ENCODE data around the gene SH3RF2.
"Not testable (repeated sequence)": the region's sequence is repeated elsewhere in the genome, so short reads cannot be mapped to it uniquely, and the experiment has no call there.

- TF ChIP-seq, protein P1, sequence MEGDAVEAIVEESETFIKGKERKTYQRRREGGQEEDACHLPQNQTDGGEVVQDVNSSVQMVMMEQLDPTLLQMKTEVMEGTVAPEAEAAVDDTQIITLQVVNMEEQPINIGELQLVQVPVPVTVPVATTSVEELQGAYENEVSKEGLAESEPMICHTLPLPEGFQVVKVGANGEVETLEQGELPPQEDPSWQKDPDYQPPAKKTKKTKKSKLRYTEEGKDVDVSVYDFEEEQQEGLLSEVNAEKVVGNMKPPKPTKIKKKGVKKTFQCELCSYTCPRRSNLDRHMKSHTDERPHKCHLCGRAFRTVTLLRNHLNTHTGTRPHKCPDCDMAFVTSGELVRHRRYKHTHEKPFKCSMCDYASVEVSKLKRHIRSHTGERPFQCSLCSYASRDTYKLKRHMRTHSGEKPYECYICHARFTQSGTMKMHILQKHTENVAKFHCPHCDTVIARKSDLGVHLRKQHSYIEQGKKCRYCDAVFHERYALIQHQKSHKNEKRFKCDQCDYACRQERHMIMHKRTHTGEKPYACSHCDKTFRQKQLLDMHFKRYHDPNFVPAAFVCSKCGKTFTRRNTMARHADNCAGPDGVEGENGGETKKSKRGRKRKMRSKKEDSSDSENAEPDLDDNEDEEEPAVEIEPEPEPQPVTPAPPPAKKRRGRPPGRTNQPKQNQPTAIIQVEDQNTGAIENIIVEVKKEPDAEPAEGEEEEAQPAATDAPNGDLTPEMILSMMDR (IDR thresholded peaks at IDR 0.05), result not testable (repeated sequence)
- not testable (repeated sequence) for TF ChIP-seq POLR2A (IDR thresholded peaks at IDR 0.05); EP300 (IDR thresholded peaks at IDR 0.05; ENCODE audit: low read depth); POLR2AphosphoS5 (IDR thresholded peaks at IDR 0.05)
These were observed 45.0 kb upstream of the SH3RF2 start for GRCh38 chr5:145891378-145891777.
